Stimulated activated naive B cell treated with anti-CD40 and anti-IgM and Interleukin-4, amounts not matched to agents 10 μg/mL and 1 μg/mL and 100 μg/mL, for 72 hours (primary cell): ENCODE measurements around the gene THUMPD2.
"Not testable (repeated sequence)": the region's sequence is repeated elsewhere in the genome, so short reads cannot be mapped to it uniquely, and the experiment has no call there.

ENCODE experiments used
- ATAC-seq, 2 donors: fragments of 150-1000 bp; cut with Tn5 transposase; replicated peaks; 2 replicates each; pipeline ENCODE4 v1.10.0; 2021; ENCODE audit warnings: moderate library complexity in 1 of 2
- DNase-seq: peaks from one replicate; pipeline ENCODE4 v3.0.0; 2021
- H3K27ac Mint-ChIP-seq: one replicate; pipeline ENCODE4 v1.8.0; 2022; ENCODE audit warnings: mild to moderate bottlenecking, mixed read lengths
- H3K27me3 Mint-ChIP-seq, 2 donors: one replicate each; pipeline ENCODE4 v1.8.0; 2022; ENCODE audit warnings: mixed read lengths in 2 of 2
- H3K36me3 Mint-ChIP-seq, 2 donors: one replicate each; pipeline ENCODE4 v1.8.0; 2022; ENCODE audit warnings: mixed read lengths in 2 of 2, mild to moderate bottlenecking in 1 of 2
- H3K4me1 Mint-ChIP-seq, 2 donors: one replicate each; pipeline ENCODE4 v1.8.0; 2022; ENCODE audit warnings: mixed read lengths in 2 of 2, mild to moderate bottlenecking in 1 of 2
- H3K4me3 Mint-ChIP-seq, 2 donors: one replicate each; pipeline ENCODE4 v1.8.0; 2022; ENCODE audit warnings: mild to moderate bottlenecking in 2 of 2, mixed read lengths in 2 of 2, moderate library complexity in 1 of 2
- H3K9me3 Mint-ChIP-seq, 2 donors: one replicate each; pipeline ENCODE4 v1.8.0; 2022; ENCODE audit warnings: mixed read lengths in 2 of 2, mild to moderate bottlenecking in 1 of 2

The THUMPD2 gene

GRCh38 chr2:39778775-39779340, at the start of gene THUMPD2:
TSS of gene THUMPD2 (minus strand) at chr2:39779258. CDS start at chr2:39779239, 19 bp downstream.
- ATAC-seq (peak; percentile 84 to 86), DNase-seq (peak; percentile 52)
- Mint-ChIP-seq H3K27me3 (no peaks in the 10 kb centered on the region), H3K27ac (peak within 1 kb of the TSS; percentile 95), H3K4me3 (peak within 1 kb of the TSS; percentile 89 to 94), H3K36me3 (peaks cover 0 to 3% of the 10 kb centered on the region in 2 donors), H3K9me3 (no peaks in the 10 kb centered on the region), H3K4me1 (peaks cover 27 to 54% of the 10 kb centered on the region in 2 donors)

GRCh38 chr2:39821871-39822270, 42.8 kb upstream of the THUMPD2 start:
- Mint-ChIP-seq H3K9me3 (peaks cover 0 to 2% of the 10 kb centered on the region in 2 donors), H3K4me3 (no peak overlapping the region), H3K27me3 (no peaks in the 10 kb centered on the region), H3K4me1 (no peaks in the 10 kb centered on the region), H3K36me3 (no peaks in the 10 kb centered on the region), H3K27ac (no peak overlapping the region)
- DNase-seq, result no peak
- ATAC-seq, result no peak

- H3K4me3 Mint-ChIP-seq, result no peak overlapping the region
- H3K4me1 Mint-ChIP-seq, result no peaks in the 10 kb centered on the region
- H3K27me3 Mint-ChIP-seq, result peaks cover 0 to 11% of the 10 kb centered on the region in 2 donors
- H3K27ac Mint-ChIP-seq, result no peak overlapping the region
- H3K9me3 Mint-ChIP-seq, result peaks cover 6 to 9% of the 10 kb centered on the region in 2 donors
- no peak for ATAC-seq
- DNase-seq, result no peak
- no peaks in the 10 kb centered on the region for H3K36me3 Mint-ChIP-seq
These were observed 37.8 kb upstream of the THUMPD2 start for GRCh38 chr2:39816845-39817244.

- DNase-seq, result no peak
- H3K36me3 Mint-ChIP-seq, result peaks cover 0 to under 1% of the 10 kb centered on the region in 2 donors
- H3K27ac Mint-ChIP-seq, result no peak overlapping the region
- H3K27me3 Mint-ChIP-seq, result peaks cover 0 to 11% of the 10 kb centered on the region in 2 donors
- H3K4me1 Mint-ChIP-seq, result no peaks in the 10 kb centered on the region
- no peak overlapping the region for H3K4me3 Mint-ChIP-seq
- peaks cover 6 to 12% of the 10 kb centered on the region in 2 donors for H3K9me3 Mint-ChIP-seq
- no peak for ATAC-seq
These were observed 37.4 kb upstream of the THUMPD2 start for GRCh38 chr2:39816428-39816827.

GRCh38 chr2:39805936-39806608, 27.0 kb upstream of the THUMPD2 start:
- DNase-seq, result no peak
- ATAC-seq, result no peak
- Mint-ChIP-seq H3K27ac (no peak overlapping the region), H3K4me3 (no peak overlapping the region), H3K4me1 (no peaks in the 10 kb centered on the region), H3K27me3 (no peaks in the 10 kb centered on the region), H3K9me3 (peaks cover 35 to 39% of the 10 kb centered on the region in 2 donors), H3K36me3 (peaks cover 10 to 12% of the 10 kb centered on the region in 2 donors)

- Mint-ChIP-seq H3K27me3 (no peaks in the 10 kb centered on the region), H3K27ac (no peak overlapping the region), H3K4me1 (no peaks in the 10 kb centered on the region), H3K36me3 (peaks cover 10 to 12% of the 10 kb centered on the region in 2 donors), H3K9me3 (peaks cover 29 to 33% of the 10 kb centered on the region in 2 donors), H3K4me3 (no peak overlapping the region)
- DNase-seq (no peak), ATAC-seq (no peak)
These were observed 24.8 kb upstream of the THUMPD2 start for GRCh38 chr2:39803839-39804238.

- DNase-seq (no peak), ATAC-seq (no peak)
- no peaks in the 10 kb centered on the region for H3K27me3 Mint-ChIP-seq
- H3K36me3 Mint-ChIP-seq, result peaks cover 4 to 5% of the 10 kb centered on the region in 2 donors
- H3K9me3 Mint-ChIP-seq, result peaks cover 16 to 20% of the 10 kb centered on the region in 2 donors
- no peaks in the 10 kb centered on the region for H3K4me1 Mint-ChIP-seq
- no peak overlapping the region for H3K4me3 Mint-ChIP-seq
- no peak overlapping the region for H3K27ac Mint-ChIP-seq
These were observed 21.7 kb upstream of the THUMPD2 start for GRCh38 chr2:39800752-39801151.

- ATAC-seq (no peak), DNase-seq (no peak)
- Mint-ChIP-seq H3K9me3 (peaks cover 7 to 8% of the 10 kb centered on the region in 2 donors), H3K27me3 (no peaks in the 10 kb centered on the region), H3K4me3 (no peak overlapping the region), H3K36me3 (peaks cover 3 to 4% of the 10 kb centered on the region in 2 donors), H3K27ac (no peak overlapping the region), H3K4me1 (no peaks in the 10 kb centered on the region)
These were observed 17.1 kb upstream of the THUMPD2 start for GRCh38 chr2:39796134-39796533.

- H3K27ac Mint-ChIP-seq, H3K4me3 Mint-ChIP-seq, H3K4me1 Mint-ChIP-seq, H3K36me3 Mint-ChIP-seq, ATAC-seq, DNase-seq, H3K27me3 Mint-ChIP-seq, H3K9me3 Mint-ChIP-seq: not testable (repeated sequence)
These were observed 11.3 kb upstream of the THUMPD2 start for GRCh38 chr2:39790216-39790818.

GRCh38 chr2:39787950-39788349, 8.9 kb upstream of the THUMPD2 start:
- no peak for DNase-seq
- ATAC-seq, result no peak
- Mint-ChIP-seq H3K4me1 (peaks cover 2 to 3% of the 10 kb centered on the region in 2 donors), H3K9me3 (peaks cover 7 to 8% of the 10 kb centered on the region in 2 donors), H3K27me3 (no peaks in the 10 kb centered on the region), H3K36me3 (peaks cover 3 to 6% of the 10 kb centered on the region in 2 donors), H3K27ac (no peak overlapping the region), H3K4me3 (no peak overlapping the region)

- ATAC-seq (no peak), DNase-seq (no peak)
- peaks cover 3 to 6% of the 10 kb centered on the region in 2 donors for H3K36me3 Mint-ChIP-seq
- no peaks in the 10 kb centered on the region for H3K27me3 Mint-ChIP-seq
- no peak overlapping the region for H3K4me3 Mint-ChIP-seq
- H3K4me1 Mint-ChIP-seq, result peaks cover 6 to 12% of the 10 kb centered on the region in 2 donors
- H3K27ac Mint-ChIP-seq, result no peak overlapping the region
- H3K9me3 Mint-ChIP-seq, result peaks cover 7 to 8% of the 10 kb centered on the region in 2 donors
These were observed 7.9 kb upstream of the THUMPD2 start for GRCh38 chr2:39786761-39787522.

- DNase-seq, result no peak
- peaks cover 25 to 48% of the 10 kb centered on the region in 2 donors for H3K4me1 Mint-ChIP-seq
- no peak for ATAC-seq
- no peak overlapping the region for H3K27ac Mint-ChIP-seq
- H3K4me3 Mint-ChIP-seq, result no peak overlapping the region
- H3K36me3 Mint-ChIP-seq, result no peaks in the 10 kb centered on the region
- no peaks in the 10 kb centered on the region for H3K9me3 Mint-ChIP-seq
- no peaks in the 10 kb centered on the region for H3K27me3 Mint-ChIP-seq
These were observed 3.5 kb upstream of the THUMPD2 start for GRCh38 chr2:39782591-39782990.

- H3K27ac Mint-ChIP-seq, result no peak overlapping the region
- peaks cover 26 to 54% of the 10 kb centered on the region in 2 donors for H3K4me1 Mint-ChIP-seq
- no peaks in the 10 kb centered on the region for H3K9me3 Mint-ChIP-seq
- no peak overlapping the region for H3K4me3 Mint-ChIP-seq
- no peaks in the 10 kb centered on the region for H3K27me3 Mint-ChIP-seq
- no peak for ATAC-seq
- no peak for DNase-seq
- H3K36me3 Mint-ChIP-seq, result no peaks in the 10 kb centered on the region
These were observed 2.6 kb upstream of the THUMPD2 start for GRCh38 chr2:39781697-39782096.
